SH-SY5Y (cell line): ENCODE results near the gene DSG3.

ENCODE experiments used
- GATA2 ChIP-seq: IDR thresholded peaks from 2 replicates; pipeline ENCODE4 v1.6.1; 2011; ENCODE audit warnings: mild to moderate bottlenecking, low read depth, low read length
- GATA3 ChIP-seq: IDR thresholded peaks from 2 replicates; pipeline ENCODE4 v1.6.1; 2011; ENCODE audit warnings: low read depth, mild to moderate bottlenecking, low read length, moderate library complexity

DNA sequence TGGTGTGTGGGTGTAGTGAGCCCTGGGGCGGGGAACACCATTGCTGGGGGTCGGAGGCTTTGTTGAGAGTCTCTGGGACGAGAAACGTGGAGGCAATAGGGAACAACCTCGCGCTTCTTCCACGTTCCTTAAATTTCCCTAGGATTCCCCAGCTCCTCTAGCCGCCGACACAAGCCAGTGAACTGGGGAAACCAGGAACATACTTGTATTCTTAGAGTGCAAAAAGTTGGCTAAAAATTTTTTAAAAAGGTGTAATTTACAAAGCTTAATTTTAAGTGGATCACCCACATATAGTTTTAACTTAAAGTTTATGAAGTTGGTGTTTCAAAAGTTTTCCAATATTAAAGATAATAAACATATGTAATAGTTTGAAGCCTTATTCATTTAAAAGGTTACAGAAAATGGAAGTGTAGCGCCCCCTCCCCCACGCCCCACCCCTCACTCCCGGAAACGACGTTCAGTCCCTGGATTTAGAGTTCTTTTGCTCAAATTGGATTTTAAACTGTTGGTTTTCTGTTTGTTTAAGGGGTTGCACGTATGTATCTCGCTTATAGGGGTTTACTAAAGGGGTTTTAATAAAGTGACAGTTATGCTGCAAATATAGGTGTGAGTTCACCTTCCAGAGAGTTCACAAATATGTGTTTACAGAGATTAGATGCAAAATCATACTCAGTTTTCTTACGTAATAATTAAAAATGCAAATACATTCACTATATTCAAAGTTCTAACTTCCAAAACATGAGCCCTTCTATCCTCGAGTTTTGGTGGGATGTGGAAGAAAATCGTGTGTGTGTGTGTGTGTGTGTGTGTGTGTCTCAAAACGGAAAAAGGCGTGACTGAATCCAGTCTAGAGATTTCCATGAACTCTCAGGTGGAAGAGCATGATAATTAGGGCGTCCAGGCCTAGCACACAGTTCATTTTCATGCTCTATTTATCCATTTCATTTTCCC is 51.3 kb downstream of the DSG3 start:
- no peak for TF ChIP-seq GATA2
- TF ChIP-seq GATA3, result no peak
